Measurements from ENCODE around the gene SLC6A9.

Gene SLC6A9

DNA sequence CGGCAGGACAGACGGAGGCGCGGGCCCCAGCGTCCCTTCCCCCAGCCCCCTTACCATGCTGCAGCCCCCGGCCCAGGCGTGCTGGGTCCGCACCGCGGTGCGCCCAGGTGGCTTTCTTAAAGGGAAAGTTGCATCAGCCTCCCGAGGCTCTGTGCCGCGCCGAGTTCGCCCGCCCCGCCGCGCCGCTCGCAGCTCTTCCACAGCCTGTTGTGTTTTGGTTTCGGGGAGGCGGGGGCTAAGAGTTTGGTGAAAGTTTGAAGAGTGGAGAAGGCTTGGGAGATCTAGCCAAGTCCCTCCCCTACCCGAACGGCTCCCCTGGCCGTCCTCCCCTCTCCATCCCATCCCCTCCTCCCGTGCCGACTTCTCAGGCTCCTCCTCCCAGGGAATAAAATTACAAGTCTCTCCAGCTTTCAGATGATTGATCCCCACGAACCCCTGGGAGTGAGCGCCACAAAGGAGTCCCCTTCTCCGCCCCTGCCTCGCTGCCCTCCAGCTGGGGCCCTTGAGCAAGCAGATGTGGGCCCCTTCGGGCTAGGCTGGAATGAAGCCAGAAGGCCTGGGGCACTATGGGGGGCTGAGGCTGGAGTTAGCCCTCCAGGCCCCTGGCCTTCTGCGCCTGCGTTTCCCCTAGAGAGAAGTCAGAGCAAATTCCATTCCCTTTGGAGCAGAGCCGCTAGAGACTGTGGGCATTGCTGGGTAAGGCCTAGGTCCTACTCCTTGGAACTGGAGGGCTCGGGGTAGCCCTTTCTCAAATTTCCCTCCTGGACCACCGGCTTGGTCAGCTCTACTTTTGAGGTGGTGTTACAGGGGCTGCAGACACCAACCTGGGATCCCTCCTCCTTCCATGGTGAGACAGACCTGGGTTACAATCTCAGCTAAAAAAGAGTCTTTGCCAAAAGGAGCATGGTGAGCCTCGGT lies at the start of gene SLC6A9:
Gene SLC6A9 (minus strand): TSS at position 211 of the 918 bp plus-strand sequence. CDS start 7,185 bp downstream, outside the sequence.
- DNase-seq: no peak

GRCh38 chr1:44079566-44079965 lies 48.3 kb upstream of the SLC6A9 start:
- no peak for DNase-seq

- no peak for DNase-seq
These were observed 46.8 kb upstream of the SLC6A9 start for GRCh38 chr1:44078104-44078503.

- no peak for DNase-seq
These were observed 46.2 kb upstream of the SLC6A9 start for GRCh38 chr1:44077421-44077820.

GRCh38 chr1:44076066-44076465 lies 44.8 kb upstream of the SLC6A9 start:
- DNase-seq: no peak

DNA sequence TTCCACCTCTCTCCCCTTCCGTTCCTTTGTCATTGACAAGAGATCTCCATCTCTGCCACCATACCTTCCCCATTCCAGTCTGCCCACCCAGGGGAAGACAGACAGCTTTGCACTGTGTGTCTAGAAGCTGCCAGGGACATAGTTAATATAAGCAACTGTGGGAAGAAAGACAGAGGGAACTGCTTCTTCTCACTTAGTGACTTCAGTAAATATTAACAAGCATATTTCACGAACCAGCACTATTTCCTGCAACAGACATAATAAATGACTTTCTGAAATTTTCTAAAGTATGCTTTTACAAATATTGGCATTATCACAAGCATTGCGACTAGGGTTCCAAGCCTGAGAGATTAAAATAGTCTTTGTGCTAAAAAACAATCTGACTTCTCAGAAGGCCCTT lies 43.2 kb upstream of the SLC6A9 start:
- DNase-seq: no peak

DNA sequence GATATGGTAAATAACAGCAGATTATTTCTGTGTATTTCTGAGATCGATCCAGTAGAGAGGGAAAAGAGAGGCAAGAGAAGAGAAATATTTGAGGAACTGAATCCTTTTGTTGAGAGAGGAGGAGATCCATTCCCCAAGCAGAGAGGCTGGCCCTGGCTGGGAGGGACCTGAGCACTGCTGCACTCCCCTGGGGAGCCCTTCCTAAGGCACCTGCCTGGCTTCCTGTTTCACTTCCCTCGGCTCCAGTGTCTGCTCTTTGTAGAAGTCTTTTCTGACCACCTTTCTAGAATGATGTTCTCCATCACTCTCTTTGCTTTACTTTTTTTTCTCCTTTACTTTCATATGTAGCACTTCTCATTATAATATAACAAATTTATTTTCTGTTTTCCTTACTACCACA lies 42.3 kb upstream of the SLC6A9 start:
- no peak for DNase-seq

DNA sequence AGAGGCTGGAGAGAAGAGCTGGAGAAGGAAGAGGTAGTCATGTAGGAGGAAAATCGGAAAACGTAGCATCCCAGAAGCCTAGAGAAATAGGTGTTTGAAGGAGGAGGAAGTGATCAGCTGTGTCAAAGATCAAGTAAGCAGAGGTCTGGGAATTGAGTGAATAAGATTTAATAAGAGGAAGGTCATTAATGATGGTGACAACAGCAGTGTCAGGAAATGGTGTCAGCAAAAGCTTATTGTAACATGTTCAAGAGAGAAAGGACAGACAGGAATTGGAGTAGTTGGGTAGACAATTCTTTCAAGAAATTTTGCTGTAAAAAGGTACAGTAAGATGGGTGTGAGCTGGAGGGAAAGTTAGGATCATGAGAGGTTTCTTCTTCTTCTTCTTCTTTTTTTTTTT lies 41.6 kb upstream of the SLC6A9 start:
- no peak for DNase-seq

DNA sequence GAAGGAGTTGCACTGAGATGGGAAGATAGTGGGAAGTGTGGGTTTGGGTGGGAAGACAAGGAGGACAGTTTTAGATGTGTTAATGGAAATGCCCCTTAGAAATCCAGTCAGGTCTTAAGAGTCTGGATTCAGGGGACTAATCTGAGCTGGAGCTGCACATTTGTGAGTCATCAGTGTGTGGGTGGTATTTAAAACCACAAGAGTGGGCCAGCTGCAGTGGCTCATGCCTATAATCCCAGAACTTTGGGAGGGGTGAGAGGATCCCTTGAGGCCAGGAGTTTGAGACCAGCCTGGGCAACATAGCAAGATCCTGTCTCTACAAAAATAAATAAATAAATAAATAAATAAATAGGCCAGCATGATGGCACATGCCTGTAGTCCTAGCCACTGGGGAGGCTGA lies 40.9 kb upstream of the SLC6A9 start:
- DNase-seq: no peak

- DNase-seq: no peak
These were observed 40.2 kb upstream of the SLC6A9 start for GRCh38 chr1:44071461-44071860.

DNA sequence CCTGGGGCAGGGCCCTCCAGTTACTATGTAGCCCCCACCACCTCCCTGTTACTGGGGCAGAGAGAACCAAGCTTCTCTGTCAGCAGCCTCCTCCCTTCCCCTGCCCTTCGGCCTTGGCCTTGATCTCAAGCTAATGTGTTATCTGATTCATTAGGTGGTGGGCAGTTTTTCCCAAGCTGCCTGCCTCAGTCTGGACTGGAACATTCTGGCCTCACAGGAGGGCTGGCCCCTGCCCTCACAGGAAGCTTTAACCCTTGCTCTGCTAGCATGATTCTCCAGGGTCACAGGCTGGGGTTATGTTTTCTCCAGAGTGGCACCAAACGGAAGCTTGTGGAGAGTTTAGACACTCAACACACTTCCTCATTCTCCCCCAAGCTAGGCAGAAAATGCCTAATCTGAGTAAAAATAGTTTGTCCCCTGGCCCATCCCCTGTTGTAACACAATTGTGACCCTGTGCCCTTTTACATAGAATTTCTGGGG lies 37.2 kb upstream of the SLC6A9 start:
- no peak for DNase-seq

GRCh38 chr1:44067266-44068250 lies 36.3 kb upstream of the SLC6A9 start:
- DNase-seq: no peak

GRCh38 chr1:44062656-44063179 lies 31.5 kb upstream of the SLC6A9 start:
- no peak for DNase-seq

- no peak for DNase-seq
These were observed 30.6 kb upstream of the SLC6A9 start for GRCh38 chr1:44061857-44062256.

DNA sequence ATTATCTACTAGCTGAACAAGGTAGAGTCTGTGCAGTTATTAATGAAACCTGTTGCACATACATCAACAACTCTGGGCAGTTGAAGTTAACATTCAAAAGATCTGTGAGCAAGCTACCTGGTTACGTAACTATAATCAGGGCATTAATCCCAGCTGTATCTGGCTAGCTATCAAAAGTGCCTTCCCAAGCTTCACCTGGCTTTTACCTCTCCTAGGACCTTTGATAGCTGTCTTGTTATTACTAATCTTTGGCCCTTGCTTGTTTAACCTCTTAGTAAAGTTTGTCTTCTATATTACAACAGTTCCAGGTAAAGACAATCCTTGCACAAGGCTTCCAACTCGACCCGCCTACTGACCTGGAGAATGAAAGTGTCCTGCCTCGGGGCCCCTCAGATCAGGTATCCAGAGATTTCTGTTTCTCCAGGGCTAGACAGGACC lies 29.6 kb upstream of the SLC6A9 start:
- DNase-seq: no peak

- no peak for DNase-seq
These were observed 28.5 kb upstream of the SLC6A9 start for GRCh38 chr1:44059664-44060355.

DNA sequence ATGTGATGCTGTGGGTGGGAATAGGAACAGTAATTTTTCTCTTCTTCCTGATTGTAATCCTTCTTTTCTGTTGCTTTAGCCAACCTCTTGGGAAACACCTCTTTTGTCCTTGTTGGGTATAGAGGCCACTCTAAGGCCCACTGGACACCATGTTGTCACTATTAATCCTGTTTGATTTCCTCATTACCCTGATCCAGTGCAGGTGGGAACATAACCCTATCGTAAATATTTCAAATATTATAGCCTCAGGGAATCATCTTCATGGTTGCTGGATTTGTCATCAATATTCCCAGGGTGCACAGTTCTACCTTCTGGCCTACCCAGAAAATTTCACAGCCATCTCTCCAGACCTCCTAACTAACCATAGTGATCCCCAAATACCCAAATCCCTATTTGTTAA lies 27.9 kb upstream of the SLC6A9 start:
- DNase-seq: no peak

DNA sequence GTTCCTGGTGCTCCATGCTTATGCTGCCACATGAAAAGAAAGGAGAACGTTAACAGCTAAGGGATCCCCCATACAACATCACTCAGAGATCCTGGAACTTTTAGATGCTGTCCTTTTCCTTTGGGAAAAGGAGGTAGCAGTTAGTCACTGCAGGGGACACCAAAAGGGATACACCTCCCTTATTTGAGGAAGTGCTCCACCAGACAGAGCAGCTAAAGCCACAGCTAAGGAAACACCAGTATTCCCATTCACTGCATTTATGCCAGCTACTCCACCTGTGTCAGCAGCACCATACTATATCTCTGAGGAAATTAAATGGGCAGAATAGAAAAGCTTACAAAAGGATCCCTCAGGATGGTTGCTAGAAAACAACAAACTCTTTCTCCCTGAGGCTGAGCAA lies 26.0 kb upstream of the SLC6A9 start:
- no peak for DNase-seq

DNA sequence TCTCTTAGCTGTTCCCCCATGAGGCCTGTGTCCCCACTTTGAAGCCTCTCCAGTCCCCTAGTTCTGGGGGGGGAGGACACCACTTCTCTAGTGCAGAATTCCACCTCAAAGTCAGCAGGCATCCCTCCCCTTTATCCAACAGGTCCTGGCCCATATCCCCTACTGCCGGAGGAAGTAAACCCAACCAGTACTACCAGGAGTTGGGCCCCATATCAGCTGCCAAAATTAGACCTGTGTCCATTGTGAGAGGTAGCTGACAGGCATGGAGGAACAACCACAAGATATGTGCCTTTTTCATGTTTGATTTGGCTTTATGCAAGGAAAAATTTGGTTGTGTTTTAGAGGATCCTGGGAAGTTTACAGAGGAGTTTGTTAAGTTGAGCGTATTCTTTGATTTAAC lies 22.1 kb upstream of the SLC6A9 start:
- DNase-seq: no peak

GRCh38 chr1:44050261-44050660 lies 19.0 kb upstream of the SLC6A9 start:
- no peak for DNase-seq

GRCh38 chr1:44049839-44050238 lies 18.6 kb upstream of the SLC6A9 start:
- DNase-seq: no peak

- DNase-seq: no peak
These were observed 17.4 kb upstream of the SLC6A9 start for GRCh38 chr1:44048532-44049215.
